ENCODE results near the gene EEFSEC. TPM values are rescaled to one million over a fixed set of nuclear protein-coding genes. Genes with fewer than 3 reads are reported as not detected.

Gene EEFSEC
- total RNA-seq, 1 experiment from 2014 or later: 15.4 TPM

GRCh38 chr3:128232376-128233178, 79.3 kb downstream of the EEFSEC start:
- CTCF ChIA-PET: no interaction called here
- Histone ChIP-seq H3K4me1 (ENCODE audit: control insufficient read depth, insufficient read depth, low read length) (no peaks in the 10 kb centered on the region; the same call in 1 of the 2 replicates), H3K27me3 (ENCODE audit: control insufficient read depth, insufficient read depth, low read length) (no peaks in the 10 kb centered on the region), H3K9me3 (ENCODE audit: control insufficient read depth, insufficient read depth, low read depth, low read length) (no peaks in the 10 kb centered on the region), H3K36me3 (ENCODE audit: control insufficient read depth, insufficient read depth, low read length) (no peaks in the 10 kb centered on the region), H3K4me3 (ENCODE audit: low read depth in 2 of 2, low read length in 2 of 2) (no peak overlapping the region), H3K27ac (ENCODE audit: low read length) (no peak overlapping the region)
- ATAC-seq (no peak), DNase-seq (ENCODE audit: low read depth, low spot score) (no peak)
- in situ Hi-C loops (cut with HindIII; ENCODE audit: low pct_unique_long_range_greater_than_20kb, low sequenced_read_pairs) (no loop called here), intact Hi-C loops (cut with micrococcal nuclease; ENCODE audit: unreplicated experiment) (no loop called here)
- no TSS peak for BruUV-seq (replicated peaks)
- POLR2A ChIA-PET: interaction anchor here (0.6 kb wide), 1 partner anchor 252 kb away, joined by 4 read pairs; no protein-coding TSS in a partner anchor
- TF ChIP-seq SIN3A (IDR thresholded peaks at IDR 0.05; ENCODE audit: borderline replicate concordance, insufficient read depth, low read depth, low read length) (no peak), POLR2AphosphoS5 (IDR thresholded peaks at IDR 0.05; ENCODE audit: low read depth, low read length) (no peak), CTCF (IDR thresholded peaks at IDR 0.05) (no peak), TCF7L2 (IDR thresholded peaks at IDR 0.05; ENCODE audit: low read depth, low read length) (no peak)
- TF ChIP-seq, protein P1, sequence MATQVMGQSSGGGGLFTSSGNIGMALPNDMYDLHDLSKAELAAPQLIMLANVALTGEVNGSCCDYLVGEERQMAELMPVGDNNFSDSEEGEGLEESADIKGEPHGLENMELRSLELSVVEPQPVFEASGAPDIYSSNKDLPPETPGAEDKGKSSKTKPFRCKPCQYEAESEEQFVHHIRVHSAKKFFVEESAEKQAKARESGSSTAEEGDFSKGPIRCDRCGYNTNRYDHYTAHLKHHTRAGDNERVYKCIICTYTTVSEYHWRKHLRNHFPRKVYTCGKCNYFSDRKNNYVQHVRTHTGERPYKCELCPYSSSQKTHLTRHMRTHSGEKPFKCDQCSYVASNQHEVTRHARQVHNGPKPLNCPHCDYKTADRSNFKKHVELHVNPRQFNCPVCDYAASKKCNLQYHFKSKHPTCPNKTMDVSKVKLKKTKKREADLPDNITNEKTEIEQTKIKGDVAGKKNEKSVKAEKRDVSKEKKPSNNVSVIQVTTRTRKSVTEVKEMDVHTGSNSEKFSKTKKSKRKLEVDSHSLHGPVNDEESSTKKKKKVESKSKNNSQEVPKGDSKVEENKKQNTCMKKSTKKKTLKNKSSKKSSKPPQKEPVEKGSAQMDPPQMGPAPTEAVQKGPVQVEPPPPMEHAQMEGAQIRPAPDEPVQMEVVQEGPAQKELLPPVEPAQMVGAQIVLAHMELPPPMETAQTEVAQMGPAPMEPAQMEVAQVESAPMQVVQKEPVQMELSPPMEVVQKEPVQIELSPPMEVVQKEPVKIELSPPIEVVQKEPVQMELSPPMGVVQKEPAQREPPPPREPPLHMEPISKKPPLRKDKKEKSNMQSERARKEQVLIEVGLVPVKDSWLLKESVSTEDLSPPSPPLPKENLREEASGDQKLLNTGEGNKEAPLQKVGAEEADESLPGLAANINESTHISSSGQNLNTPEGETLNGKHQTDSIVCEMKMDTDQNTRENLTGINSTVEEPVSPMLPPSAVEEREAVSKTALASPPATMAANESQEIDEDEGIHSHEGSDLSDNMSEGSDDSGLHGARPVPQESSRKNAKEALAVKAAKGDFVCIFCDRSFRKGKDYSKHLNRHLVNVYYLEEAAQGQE (IDR thresholded peaks at IDR 0.05; ENCODE audit: insufficient read depth in 1 of 2, low read depth in 2 of 2, low read length in 1 of 2): no peak

GRCh38 chr3:128235207-128235926, 82.1 kb downstream of the EEFSEC start:
- intact Hi-C loops (cut with micrococcal nuclease; ENCODE audit: unreplicated experiment): no loop called here
- BruUV-seq (replicated peaks): no TSS peak
- no peak for TF ChIP-seq SIN3A (IDR thresholded peaks at IDR 0.05; ENCODE audit: borderline replicate concordance, insufficient read depth, low read depth, low read length)
- TF ChIP-seq, protein P1 (IDR thresholded peaks at IDR 0.05; ENCODE audit: insufficient read depth in 1 of 2, low read depth in 2 of 2, low read length in 1 of 2): no peak
- TF ChIP-seq CTCF (IDR thresholded peaks at IDR 0.05): no peak
- TF ChIP-seq TCF7L2 (IDR thresholded peaks at IDR 0.05; ENCODE audit: low read depth, low read length): no peak
- no peak for TF ChIP-seq POLR2AphosphoS5 (IDR thresholded peaks at IDR 0.05; ENCODE audit: low read depth, low read length)
- H3K4me1 ChIP-seq (ENCODE audit: control insufficient read depth, insufficient read depth, low read length): no peaks in the 10 kb centered on the region; the same call in 1 of the 2 replicates
- in situ Hi-C loops (cut with HindIII; ENCODE audit: low pct_unique_long_range_greater_than_20kb, low sequenced_read_pairs): no loop called here
- POLR2A ChIA-PET: no interaction called here
- ATAC-seq (no peak), DNase-seq (ENCODE audit: low read depth, low spot score) (no peak)
- H3K36me3 ChIP-seq (ENCODE audit: control insufficient read depth, insufficient read depth, low read length): no peaks in the 10 kb centered on the region
- H3K4me3 ChIP-seq (ENCODE audit: low read depth in 2 of 2, low read length in 2 of 2): no peak overlapping the region
- no peaks in the 10 kb centered on the region for H3K9me3 ChIP-seq (ENCODE audit: control insufficient read depth, insufficient read depth, low read depth, low read length)
- H3K27ac ChIP-seq (ENCODE audit: low read length): no peak overlapping the region
- no peaks in the 10 kb centered on the region for H3K27me3 ChIP-seq (ENCODE audit: control insufficient read depth, insufficient read depth, low read length)
- CTCF ChIA-PET: interaction anchor here (0.6 kb wide), 1 partner anchor 9 kb away, joined by 3 read pairs; no protein-coding TSS in a partner anchor

Measured in Panc1 (cell line).